ENCODE measurements around the gene FAM3C.
"Not testable (repeated sequence)": the region's sequence is repeated elsewhere in the genome, so short reads cannot be mapped to it uniquely, and the experiment has no call there.

GRCh38 chr7:121438043-121438955, 42.2 kb upstream of the FAM3C start:
- TF ChIP-seq, protein P1, sequence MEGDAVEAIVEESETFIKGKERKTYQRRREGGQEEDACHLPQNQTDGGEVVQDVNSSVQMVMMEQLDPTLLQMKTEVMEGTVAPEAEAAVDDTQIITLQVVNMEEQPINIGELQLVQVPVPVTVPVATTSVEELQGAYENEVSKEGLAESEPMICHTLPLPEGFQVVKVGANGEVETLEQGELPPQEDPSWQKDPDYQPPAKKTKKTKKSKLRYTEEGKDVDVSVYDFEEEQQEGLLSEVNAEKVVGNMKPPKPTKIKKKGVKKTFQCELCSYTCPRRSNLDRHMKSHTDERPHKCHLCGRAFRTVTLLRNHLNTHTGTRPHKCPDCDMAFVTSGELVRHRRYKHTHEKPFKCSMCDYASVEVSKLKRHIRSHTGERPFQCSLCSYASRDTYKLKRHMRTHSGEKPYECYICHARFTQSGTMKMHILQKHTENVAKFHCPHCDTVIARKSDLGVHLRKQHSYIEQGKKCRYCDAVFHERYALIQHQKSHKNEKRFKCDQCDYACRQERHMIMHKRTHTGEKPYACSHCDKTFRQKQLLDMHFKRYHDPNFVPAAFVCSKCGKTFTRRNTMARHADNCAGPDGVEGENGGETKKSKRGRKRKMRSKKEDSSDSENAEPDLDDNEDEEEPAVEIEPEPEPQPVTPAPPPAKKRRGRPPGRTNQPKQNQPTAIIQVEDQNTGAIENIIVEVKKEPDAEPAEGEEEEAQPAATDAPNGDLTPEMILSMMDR (IDR thresholded peaks at IDR 0.05), result peak in 1 of 6 experiments; percentile 14
- TF ChIP-seq POLR2A (IDR thresholded peaks at IDR 0.05), result not testable (repeated sequence)

All from thyroid gland (tissue), 4 donors.